HepG2 (cell line): ENCODE results near the gene TAT. TPM values are rescaled to one million over a fixed set of nuclear protein-coding genes. Genes with fewer than 3 reads are reported as not detected.

ENCODE experiments used
- ASH2L ChIP-seq: fragments of 300-600, 200-600 bp; sonication (generic); IDR thresholded peaks from 2 replicates; pipeline ENCODE4 v1.7.0; 2017; ENCODE audit warnings: low read depth, mild to moderate bottlenecking, moderate library complexity, mixed read lengths, low read length; ENCODE audit not compliant: insufficient read length
- CEBPG ChIP-seq: IDR thresholded peaks from 2 replicates; pipeline ENCODE4 v1.6.1; 2016
- DPF2 ChIP-seq: sonication (generic); formaldehyde crosslinking; IDR thresholded peaks from 2 replicates; pipeline ENCODE4 v1.4.0; 2020; ENCODE audit warnings: mild to moderate bottlenecking, low read depth, missing genetic modification reagents, borderline replicate concordance
- ERF ChIP-seq: IDR thresholded peaks from 2 replicates; pipeline ENCODE4 v1.6.1; 2018; ENCODE audit warnings: missing biosample characterization, missing genetic modification reagents
- GLI4 ChIP-seq: sonication (generic); formaldehyde crosslinking; IDR thresholded peaks from 2 replicates; pipeline ENCODE4 v1.5.1; 2020; ENCODE audit warnings: missing genetic modification reagents, mild to moderate bottlenecking, moderate library complexity, borderline replicate concordance
- HHEX ChIP-seq: IDR thresholded peaks from 2 replicates; pipeline ENCODE4 v1.6.1; 2016; ENCODE audit warnings: control low read depth
- KLF16 ChIP-seq, 2 experiments: sonication (generic) in 1 of 2; formaldehyde crosslinking in 1 of 2; IDR thresholded peaks; 2 replicates each; pipeline versions ENCODE4 v1.6.1 to v1.8.0; 2016 to 2023; ENCODE audit warnings: missing genetic modification reagents in 2 of 2, missing compliant biosample characterization in 1 of 2
- MIER2 ChIP-seq: IDR thresholded peaks from 2 replicates; pipeline ENCODE4 v1.6.1; 2016; ENCODE audit warnings: missing biosample characterization, missing genetic modification reagents
- MIER3 ChIP-seq: IDR thresholded peaks from 2 replicates; pipeline ENCODE4 v1.6.1; 2016; ENCODE audit warnings: missing compliant biosample characterization, borderline replicate concordance
- MXD4 ChIP-seq: IDR thresholded peaks from 2 replicates; pipeline ENCODE4 v1.6.1; 2016; ENCODE audit warnings: mild to moderate bottlenecking, missing biosample characterization, missing genetic modification reagents
- NFATC3 ChIP-seq: sonication (generic); formaldehyde crosslinking; IDR thresholded peaks from 2 replicates; pipeline ENCODE4 v1.5.1; 2020; ENCODE audit warnings: mild to moderate bottlenecking, missing genetic modification reagents
- NR2F1 ChIP-seq, 2 experiments: fragments of 450-650 bp in 1 of 2; formaldehyde crosslinking in 1 of 2; IDR thresholded peaks; 2 replicates each; pipeline versions ENCODE4 v1.5.0 to v1.6.1; 2016 to 2020; ENCODE audit warnings: mild to moderate bottlenecking in 1 of 2, missing compliant biosample characterization in 1 of 2, missing genetic modification reagents in 1 of 2, moderate library complexity in 1 of 2
- REL ChIP-seq: sonication (generic); formaldehyde crosslinking; conservative IDR thresholded peaks from 2 replicates; pipeline ENCODE4 v1.8.0; 2022; ENCODE audit warnings: mild to moderate bottlenecking, missing genetic modification reagents, moderate library complexity
- ZBTB7A ChIP-seq: sonication (generic); formaldehyde crosslinking; IDR thresholded peaks from 2 replicates; pipeline ENCODE4 v1.8.0; 2022; ENCODE audit warnings: mild to moderate bottlenecking, missing genetic modification reagents
- ZEB1 ChIP-seq: IDR thresholded peaks from 2 replicates; pipeline ENCODE4 v1.6.1; 2012; ENCODE audit warnings: mild to moderate bottlenecking, low read depth, inconsistent platforms; ENCODE audit not compliant: insufficient replicate concordance
- ZNF124 ChIP-seq: sonication (generic); formaldehyde crosslinking; IDR thresholded peaks from 2 replicates; pipeline ENCODE4 v1.4.0; 2020; ENCODE audit warnings: missing genetic modification reagents
- ZNF317 ChIP-seq: sonication (generic); formaldehyde crosslinking; IDR thresholded peaks from 2 replicates; pipeline ENCODE4 v1.5.0; 2020; ENCODE audit warnings: mild to moderate bottlenecking, missing genetic modification reagents
- ZNF567 ChIP-seq: sonication (generic); formaldehyde crosslinking; IDR thresholded peaks from 2 replicates; pipeline ENCODE4 v1.8.1; 2023; ENCODE audit warnings: mild to moderate bottlenecking, missing genetic modification reagents, borderline replicate concordance
- polyA plus RNA-seq, 8 experiments: library from polyadenylated mRNA; depleted of rRNA in 3 of 8; stranded (reverse) in 7 of 8; unstranded in 1 of 8; fragments of >200 nt; fragmentation: Illumina TruSeq in 4 of 8; extraction: Trizol in 4 of 8; gene quantifications; 2 replicates each; pipeline versions ENCODE4 v1.2.1 to v1.2.3, GENCODE V29; 2011 to 2016; ENCODE audit warnings: low read depth in 4 of 8, missing spikeins in 1 of 8, mixed read lengths in 1 of 8; ENCODE audit not compliant: insufficient read depth in 1 of 8
- total RNA-seq, 5 experiments: library from RNA; depleted of rRNA; stranded (reverse); fragments of >200 nt; fragmentation: Illumina TruSeq; extraction: Trizol; gene quantifications; 2 replicates each; pipeline ENCODE4 v1.2.3, GENCODE V29; 2016; ENCODE audit warnings: low read depth in 1 of 5
- TF ChIP-seq, protein P1 (sequence below): sonication (generic); formaldehyde crosslinking; IDR thresholded peaks from 2 replicates; pipeline ENCODE4 v1.5.1; 2020; ENCODE audit warnings: missing genetic modification reagents, mild to moderate bottlenecking, borderline replicate concordance
- TF ChIP-seq, protein P2 (sequence below): sonication (generic); formaldehyde crosslinking; IDR thresholded peaks from 2 replicates; pipeline ENCODE4 v1.5.0; 2020; ENCODE audit warnings: mild to moderate bottlenecking, missing genetic modification reagents
- TF ChIP-seq, protein P3 (sequence below): sonication (generic); formaldehyde crosslinking; conservative IDR thresholded peaks from 2 replicates; pipeline ENCODE4 v1.4.0; 2020; ENCODE audit warnings: missing genetic modification reagents
- TF ChIP-seq, protein P4 (sequence below): IDR thresholded peaks from 2 replicates; pipeline ENCODE4 v1.6.1; 2016
- TF ChIP-seq, protein P5 (sequence below): IDR thresholded peaks from 2 replicates; pipeline ENCODE4 v1.6.1; 2016; ENCODE audit warnings: low read depth, control low read depth

Gene TAT
- total and polyA plus RNA-seq, 2 of the 13 experiments (the other 11 are each of a cell fraction or from before 2014, with no cell fraction given): 1.6 to 5.8 TPM

DNA sequence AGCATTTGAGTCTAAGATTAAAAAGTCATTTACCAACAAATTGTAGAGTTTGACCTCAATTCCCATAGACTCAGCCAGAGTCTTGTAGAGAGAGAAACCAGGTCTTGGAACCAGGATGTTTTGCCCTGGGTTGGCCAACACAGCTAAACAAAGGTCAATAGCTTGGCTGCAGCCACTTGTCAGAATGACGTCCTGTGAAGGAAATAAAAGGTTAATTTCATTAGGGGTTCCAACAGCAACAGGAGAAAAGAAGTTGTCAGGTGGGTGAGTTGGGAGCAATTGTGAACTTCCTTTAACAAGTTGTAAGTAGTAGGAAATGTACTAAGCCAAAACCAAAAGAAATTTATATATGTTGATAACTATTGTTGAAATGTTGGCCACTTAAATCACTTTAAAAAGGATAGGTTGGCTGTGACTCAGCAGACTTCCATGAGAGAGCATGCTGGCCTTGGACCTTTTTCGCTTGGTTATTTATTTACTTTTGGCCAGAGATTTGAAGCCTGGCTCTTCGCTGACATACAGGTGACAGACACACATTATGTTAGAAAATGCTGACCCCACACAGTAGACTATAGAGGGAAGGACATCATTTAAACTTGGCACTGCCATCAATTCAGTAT is 4.3 kb downstream of the TAT start (continued):
- TF ChIP-seq, protein P1, sequence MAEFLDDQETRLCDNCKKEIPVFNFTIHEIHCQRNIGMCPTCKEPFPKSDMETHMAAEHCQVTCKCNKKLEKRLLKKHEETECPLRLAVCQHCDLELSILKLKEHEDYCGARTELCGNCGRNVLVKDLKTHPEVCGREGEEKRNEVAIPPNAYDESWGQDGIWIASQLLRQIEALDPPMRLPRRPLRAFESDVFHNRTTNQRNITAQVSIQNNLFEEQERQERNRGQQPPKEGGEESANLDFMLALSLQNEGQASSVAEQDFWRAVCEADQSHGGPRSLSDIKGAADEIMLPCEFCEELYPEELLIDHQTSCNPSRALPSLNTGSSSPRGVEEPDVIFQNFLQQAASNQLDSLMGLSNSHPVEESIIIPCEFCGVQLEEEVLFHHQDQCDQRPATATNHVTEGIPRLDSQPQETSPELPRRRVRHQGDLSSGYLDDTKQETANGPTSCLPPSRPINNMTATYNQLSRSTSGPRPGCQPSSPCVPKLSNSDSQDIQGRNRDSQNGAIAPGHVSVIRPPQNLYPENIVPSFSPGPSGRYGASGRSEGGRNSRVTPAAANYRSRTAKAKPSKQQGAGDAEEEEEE (CRISPR knock-in tag): no peak
- TF ChIP-seq NFATC3 (CRISPR knock-in tag): no peak
- TF ChIP-seq CEBPG (CRISPR knock-in tag): peak; percentile 81
- no peak; the same call in 1 of the 2 replicates for TF ChIP-seq ZNF567 (CRISPR knock-in tag)
- TF ChIP-seq ZBTB7A (CRISPR knock-in tag): no peak
- TF ChIP-seq ZNF124: peak; percentile 79; the same call in 1 of the 2 replicates
- TF ChIP-seq ERF (CRISPR knock-in tag): 0 out of 2 replicates have a peak, but pooled peaks have one; percentile 33
- TF ChIP-seq, protein P2, sequence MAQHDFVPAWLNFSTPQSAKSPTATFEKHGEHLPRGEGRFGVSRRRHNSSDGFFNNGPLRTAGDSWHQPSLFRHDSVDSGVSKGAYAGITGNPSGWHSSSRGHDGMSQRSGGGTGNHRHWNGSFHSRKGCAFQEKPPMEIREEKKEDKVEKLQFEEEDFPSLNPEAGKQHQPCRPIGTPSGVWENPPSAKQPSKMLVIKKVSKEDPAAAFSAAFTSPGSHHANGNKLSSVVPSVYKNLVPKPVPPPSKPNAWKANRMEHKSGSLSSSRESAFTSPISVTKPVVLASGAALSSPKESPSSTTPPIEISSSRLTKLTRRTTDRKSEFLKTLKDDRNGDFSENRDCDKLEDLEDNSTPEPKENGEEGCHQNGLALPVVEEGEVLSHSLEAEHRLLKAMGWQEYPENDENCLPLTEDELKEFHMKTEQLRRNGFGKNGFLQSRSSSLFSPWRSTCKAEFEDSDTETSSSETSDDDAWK (CRISPR knock-in tag): no peak
- TF ChIP-seq ASH2L: peak; percentile 98
- peak; percentile 31 for TF ChIP-seq ZEB1
- TF ChIP-seq ZNF317 (CRISPR knock-in tag): peak; percentile 44; the same call in 1 of the 2 replicates
- TF ChIP-seq, protein P3, sequence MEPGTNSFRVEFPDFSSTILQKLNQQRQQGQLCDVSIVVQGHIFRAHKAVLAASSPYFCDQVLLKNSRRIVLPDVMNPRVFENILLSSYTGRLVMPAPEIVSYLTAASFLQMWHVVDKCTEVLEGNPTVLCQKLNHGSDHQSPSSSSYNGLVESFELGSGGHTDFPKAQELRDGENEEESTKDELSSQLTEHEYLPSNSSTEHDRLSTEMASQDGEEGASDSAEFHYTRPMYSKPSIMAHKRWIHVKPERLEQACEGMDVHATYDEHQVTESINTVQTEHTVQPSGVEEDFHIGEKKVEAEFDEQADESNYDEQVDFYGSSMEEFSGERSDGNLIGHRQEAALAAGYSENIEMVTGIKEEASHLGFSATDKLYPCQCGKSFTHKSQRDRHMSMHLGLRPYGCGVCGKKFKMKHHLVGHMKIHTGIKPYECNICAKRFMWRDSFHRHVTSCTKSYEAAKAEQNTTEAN (CRISPR knock-in tag): peak; percentile 69; the same call in 1 of the 2 replicates
- TF ChIP-seq, protein P4, sequence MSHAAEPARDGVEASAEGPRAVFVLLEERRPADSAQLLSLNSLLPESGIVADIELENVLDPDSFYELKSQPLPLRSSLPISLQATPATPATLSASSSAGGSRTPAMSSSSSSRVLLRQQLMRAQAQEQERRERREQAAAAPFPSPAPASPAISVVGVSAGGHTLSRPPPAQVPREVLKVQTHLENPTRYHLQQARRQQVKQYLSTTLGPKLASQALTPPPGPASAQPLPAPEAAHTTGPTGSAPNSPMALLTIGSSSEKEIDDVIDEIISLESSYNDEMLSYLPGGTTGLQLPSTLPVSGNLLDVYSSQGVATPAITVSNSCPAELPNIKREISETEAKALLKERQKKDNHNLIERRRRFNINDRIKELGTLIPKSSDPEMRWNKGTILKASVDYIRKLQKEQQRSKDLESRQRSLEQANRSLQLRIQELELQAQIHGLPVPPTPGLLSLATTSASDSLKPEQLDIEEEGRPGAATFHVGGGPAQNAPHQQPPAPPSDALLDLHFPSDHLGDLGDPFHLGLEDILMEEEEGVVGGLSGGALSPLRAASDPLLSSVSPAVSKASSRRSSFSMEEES (CRISPR knock-in tag): no peak
- TF ChIP-seq MIER3: peak; percentile 89; the same call in 1 of the 2 replicates
- TF ChIP-seq, protein P5, sequence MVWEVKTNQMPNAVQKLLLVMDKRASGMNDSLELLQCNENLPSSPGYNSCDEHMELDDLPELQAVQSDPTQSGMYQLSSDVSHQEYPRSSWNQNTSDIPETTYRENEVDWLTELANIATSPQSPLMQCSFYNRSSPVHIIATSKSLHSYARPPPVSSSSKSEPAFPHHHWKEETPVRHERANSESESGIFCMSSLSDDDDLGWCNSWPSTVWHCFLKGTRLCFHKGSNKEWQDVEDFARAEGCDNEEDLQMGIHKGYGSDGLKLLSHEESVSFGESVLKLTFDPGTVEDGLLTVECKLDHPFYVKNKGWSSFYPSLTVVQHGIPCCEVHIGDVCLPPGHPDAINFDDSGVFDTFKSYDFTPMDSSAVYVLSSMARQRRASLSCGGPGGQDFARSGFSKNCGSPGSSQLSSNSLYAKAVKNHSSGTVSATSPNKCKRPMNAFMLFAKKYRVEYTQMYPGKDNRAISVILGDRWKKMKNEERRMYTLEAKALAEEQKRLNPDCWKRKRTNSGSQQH: 0 out of 2 replicates have a peak, but pooled peaks have one; percentile 22
- TF ChIP-seq HHEX (CRISPR knock-in tag): 0 out of 2 replicates have a peak, but pooled peaks have one; percentile 12
- peak; percentile 53; the same call in 1 of the 2 replicates for TF ChIP-seq DPF2 (CRISPR knock-in tag)
- TF ChIP-seq NR2F1 (CRISPR knock-in tag; IDR thresholded peaks at IDR 0.05): peak; percentile 42 to 73; a peak in 2 of 4 replicates
- TF ChIP-seq MXD4 (CRISPR knock-in tag): peak; percentile 81
- peak; percentile 32 for TF ChIP-seq MIER2 (CRISPR knock-in tag)
- peak in 1 of 2 experiments; percentile 65; a peak in 1 of 4 replicates for TF ChIP-seq KLF16 (CRISPR knock-in tag; IDR thresholded peaks at IDR 0.05)
- no peak for TF ChIP-seq REL (CRISPR knock-in tag)
- TF ChIP-seq GLI4 (CRISPR knock-in tag): no peak
